ENCODE measurements around the gene SLC16A1.

DNA sequence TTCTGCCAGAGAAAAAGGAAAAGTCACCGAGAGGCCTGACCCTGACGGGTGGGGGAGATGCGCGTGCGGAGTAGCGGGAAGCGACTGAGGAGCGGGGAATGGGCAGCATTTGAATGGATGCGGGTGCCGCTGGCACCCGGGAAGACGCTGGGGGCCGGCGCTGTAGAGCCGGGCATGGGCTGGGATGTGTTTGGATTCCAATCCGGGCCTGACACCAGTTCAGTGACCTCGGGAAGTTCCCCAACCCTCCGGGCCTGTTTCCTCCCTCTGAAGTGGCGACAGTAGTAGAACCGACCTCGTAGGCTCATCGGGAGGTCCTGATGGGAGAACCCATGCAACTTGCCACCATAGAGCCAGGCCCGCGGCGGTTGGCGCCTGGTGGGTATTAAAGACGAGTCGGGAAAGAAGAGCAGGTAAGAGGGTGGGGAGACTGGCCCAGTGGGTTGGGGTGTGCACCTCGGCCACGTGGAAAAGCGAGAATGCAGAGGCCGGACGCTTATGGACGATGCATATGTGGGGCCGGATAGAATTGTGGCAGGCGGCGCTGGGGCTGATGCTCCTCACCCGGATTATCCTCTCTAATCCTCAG, 642 bp upstream of the SLC16A1 start:
- TF ChIP-seq, protein P1, sequence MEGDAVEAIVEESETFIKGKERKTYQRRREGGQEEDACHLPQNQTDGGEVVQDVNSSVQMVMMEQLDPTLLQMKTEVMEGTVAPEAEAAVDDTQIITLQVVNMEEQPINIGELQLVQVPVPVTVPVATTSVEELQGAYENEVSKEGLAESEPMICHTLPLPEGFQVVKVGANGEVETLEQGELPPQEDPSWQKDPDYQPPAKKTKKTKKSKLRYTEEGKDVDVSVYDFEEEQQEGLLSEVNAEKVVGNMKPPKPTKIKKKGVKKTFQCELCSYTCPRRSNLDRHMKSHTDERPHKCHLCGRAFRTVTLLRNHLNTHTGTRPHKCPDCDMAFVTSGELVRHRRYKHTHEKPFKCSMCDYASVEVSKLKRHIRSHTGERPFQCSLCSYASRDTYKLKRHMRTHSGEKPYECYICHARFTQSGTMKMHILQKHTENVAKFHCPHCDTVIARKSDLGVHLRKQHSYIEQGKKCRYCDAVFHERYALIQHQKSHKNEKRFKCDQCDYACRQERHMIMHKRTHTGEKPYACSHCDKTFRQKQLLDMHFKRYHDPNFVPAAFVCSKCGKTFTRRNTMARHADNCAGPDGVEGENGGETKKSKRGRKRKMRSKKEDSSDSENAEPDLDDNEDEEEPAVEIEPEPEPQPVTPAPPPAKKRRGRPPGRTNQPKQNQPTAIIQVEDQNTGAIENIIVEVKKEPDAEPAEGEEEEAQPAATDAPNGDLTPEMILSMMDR (IDR thresholded peaks at IDR 0.05; ENCODE audit: insufficient read depth, low read length, poor library complexity, severe bottlenecking) = no peak
- no peak for TF ChIP-seq EZH2phosphoT487 (conservative IDR thresholded peaks at IDR 0.05; ENCODE audit: low read length)
